Measurements from ENCODE around the gene EXT2.

Gene EXT2

GRCh38 chr11:44207292-44207691 lies 111.8 kb downstream of the EXT2 start:
- no peak for DNase-seq

- no peak for DNase-seq
These were observed 113.6 kb downstream of the EXT2 start for GRCh38 chr11:44208976-44209603.

DNA sequence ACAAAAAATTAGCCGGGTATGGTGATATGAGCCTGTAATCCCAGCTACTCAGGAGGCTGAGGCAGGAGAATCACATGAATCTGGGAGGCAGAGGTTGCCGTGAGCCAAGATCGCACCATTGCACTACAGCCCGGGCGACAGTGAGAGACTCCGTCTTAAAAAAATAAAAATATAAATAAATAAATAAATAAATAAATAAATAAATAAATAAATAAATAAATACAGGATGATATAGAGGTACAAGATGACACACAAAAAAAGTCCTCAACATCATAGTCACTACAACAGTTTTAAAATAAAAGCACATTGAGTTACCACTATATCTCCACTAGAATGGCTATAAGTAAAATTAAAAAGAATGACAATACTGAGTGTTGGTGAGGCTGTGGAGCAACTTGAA lies 116.7 kb downstream of the EXT2 start:
- no peak for DNase-seq

GRCh38 chr11:44213148-44213547 lies 117.7 kb downstream of the EXT2 start:
- DNase-seq: no peak

DNA sequence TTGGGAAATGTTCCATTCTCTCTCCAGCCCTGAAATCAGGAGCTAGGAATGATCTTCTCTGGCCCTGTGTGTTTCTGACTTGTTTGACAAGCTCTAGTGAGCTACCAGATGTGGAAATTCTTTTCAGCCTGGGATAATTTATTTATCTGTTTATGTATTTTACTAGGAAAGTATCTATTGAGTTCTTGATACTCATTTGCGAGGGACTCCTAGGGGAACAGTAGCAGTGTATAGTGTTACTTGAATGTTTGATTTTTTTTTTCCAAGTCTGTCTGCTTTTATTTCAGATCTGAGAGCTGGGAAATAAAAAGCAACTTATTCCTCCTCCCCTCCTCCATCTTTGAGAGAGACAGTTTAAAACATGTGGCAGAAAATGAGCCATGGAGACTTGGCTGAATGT lies 122.0 kb downstream of the EXT2 start:
- no peak for DNase-seq

DNA sequence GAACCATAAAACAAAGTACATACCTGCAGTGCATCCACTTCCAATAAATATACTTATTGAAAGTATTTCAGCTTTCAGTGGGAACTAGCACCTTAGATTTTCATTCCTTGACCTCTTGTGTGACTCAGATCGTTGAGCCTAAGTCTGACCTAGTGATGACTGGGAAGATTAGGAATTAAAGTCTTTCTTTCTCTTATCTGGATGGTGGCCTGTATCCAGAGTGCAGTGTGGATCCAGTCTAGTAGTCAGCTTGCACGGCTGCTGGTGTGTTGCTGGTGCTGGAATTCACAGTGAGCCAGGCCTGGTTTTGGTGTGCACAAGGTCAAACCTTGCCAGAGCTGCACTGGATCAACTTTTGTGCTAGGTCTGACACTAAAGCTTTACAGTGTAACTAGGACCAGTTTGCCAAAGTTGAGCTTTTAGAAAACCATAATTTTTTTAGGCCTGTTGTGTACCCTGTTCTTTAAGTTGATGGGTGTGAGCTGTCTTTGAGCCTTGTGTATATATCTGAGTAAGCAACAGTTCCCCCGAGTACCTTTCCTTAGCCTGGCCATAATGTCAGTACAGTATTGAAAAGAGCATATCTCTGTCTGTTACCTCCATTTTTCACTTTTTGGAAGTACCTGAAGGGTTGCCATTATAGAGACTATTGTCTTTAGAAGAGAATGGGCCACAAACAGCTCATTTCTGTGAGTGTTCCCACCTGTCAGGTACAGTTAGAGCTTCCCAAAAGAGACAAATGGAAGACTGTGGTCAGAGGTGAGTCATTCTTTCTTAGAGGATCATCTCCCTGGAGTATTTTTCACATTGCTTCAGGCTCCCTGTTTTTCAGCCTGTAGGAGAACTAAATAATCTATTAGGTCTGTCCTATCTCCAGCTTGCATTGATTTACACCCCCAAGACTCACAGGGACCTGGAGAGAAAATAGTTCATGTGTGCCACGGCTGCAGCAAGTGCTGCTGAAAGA lies 124.6 kb downstream of the EXT2 start:
- no peak for DNase-seq

GRCh38 chr11:44221456-44221855 lies 126.0 kb downstream of the EXT2 start:
- no peak for DNase-seq

GRCh38 chr11:44221992-44222391 lies 126.5 kb downstream of the EXT2 start:
- DNase-seq: no peak

DNA sequence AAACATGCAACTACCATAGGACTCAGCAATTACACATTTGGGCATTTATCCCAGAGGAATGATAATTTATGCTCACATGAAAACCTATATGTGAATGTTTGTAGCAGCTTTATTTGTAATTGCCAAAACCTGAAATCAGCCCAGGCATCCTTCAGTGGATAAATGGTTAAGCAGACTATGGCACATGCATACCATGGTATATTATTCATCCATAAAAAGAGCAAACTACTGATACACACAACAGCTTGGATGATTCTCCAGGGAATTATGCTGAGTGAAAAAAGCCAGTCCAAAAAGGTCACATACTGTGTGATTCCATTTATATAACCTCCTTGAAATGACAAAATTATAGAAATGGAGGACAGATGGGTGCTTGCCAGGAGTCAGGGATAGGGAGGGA lies 127.8 kb downstream of the EXT2 start:
- no peak for DNase-seq

DNA sequence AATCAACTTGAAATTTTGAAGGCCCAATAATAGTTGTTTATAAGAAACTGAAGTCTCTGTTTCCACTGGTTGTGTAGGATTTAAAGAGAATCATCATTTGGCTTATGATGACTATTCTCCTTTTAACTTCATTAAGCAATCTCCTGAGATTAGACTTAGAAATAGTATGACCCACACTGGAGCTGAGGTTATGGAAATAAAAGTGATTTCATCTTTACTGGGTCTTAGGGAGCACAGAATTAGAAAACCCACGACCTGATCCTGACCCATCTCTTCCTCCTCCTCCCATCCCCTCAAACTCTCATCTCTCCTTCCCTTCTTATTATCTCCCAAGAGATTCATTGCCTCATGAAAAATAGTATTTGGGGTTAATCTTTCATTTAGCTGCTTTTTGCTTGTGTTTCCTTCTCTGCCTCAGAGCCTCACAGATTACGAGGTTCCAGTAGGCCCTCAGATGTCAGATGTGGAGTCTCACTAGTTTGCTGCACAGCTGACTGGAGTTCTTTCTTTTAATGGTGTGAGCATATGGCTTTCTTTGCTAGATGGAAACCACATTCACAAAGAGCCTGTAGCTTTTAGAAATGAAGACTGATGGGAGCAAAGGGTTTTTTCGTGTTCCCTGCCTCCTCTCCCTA lies 129.5 kb downstream of the EXT2 start:
- DNase-seq: no peak

DNA sequence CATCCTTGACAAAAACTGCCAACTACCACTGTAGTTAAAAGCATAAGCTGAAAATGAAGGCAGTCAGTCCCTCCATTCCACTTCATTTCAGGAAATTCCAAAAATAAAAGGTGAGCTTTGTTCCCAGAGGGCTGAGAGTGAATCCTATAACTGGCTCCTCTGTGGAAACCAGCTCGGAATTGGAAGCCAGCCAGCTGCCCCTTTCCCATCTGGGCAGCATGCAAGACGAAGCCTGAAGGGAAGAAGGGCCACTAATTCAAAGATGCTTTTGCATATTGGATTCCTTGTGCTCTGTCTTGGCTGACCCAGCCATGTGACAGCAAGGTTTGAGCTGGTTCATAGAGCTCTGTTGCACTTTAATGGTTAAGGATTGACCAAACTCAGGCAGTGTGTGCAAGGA lies 131.0 kb downstream of the EXT2 start:
- DNase-seq: no peak

- DNase-seq: no peak
These were observed 131.5 kb downstream of the EXT2 start for GRCh38 chr11:44226945-44227344.

- no peak for DNase-seq
These were observed 132.9 kb downstream of the EXT2 start for GRCh38 chr11:44228379-44228778.

- DNase-seq: no peak
These were observed 133.6 kb downstream of the EXT2 start for GRCh38 chr11:44229098-44229497.

GRCh38 chr11:44229624-44230023 lies 134.1 kb downstream of the EXT2 start:
- DNase-seq: no peak

- DNase-seq: no peak
These were observed 140.3 kb downstream of the EXT2 start for GRCh38 chr11:44235765-44236201.

- no peak for DNase-seq
These were observed 140.8 kb downstream of the EXT2 start for GRCh38 chr11:44236296-44236695.

- no peak for DNase-seq
These were observed 141.7 kb downstream of the EXT2 start for GRCh38 chr11:44237156-44237555.

DNA sequence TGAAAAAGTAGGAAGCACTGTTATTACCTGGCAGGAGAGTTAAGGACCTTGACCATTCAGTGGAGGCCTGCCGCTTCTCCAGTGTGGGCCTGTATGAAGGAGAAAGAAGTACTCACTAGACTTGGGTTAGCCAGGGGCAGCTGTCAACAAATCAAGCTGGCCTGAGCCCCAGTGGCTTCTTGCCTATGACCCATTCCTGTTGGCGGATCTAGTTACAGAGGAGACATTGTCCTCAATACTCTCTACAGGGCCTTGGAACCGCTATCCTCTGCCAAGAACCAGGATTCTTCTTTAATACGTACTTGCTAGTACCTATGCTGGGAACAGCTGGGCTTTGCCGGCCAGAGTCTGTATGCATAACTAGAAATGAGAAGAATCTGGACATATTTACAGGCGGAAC lies 146.4 kb downstream of the EXT2 start:
- DNase-seq: no peak

GRCh38 chr11:44243086-44243485 lies 147.6 kb downstream of the EXT2 start:
- DNase-seq: no peak

DNA sequence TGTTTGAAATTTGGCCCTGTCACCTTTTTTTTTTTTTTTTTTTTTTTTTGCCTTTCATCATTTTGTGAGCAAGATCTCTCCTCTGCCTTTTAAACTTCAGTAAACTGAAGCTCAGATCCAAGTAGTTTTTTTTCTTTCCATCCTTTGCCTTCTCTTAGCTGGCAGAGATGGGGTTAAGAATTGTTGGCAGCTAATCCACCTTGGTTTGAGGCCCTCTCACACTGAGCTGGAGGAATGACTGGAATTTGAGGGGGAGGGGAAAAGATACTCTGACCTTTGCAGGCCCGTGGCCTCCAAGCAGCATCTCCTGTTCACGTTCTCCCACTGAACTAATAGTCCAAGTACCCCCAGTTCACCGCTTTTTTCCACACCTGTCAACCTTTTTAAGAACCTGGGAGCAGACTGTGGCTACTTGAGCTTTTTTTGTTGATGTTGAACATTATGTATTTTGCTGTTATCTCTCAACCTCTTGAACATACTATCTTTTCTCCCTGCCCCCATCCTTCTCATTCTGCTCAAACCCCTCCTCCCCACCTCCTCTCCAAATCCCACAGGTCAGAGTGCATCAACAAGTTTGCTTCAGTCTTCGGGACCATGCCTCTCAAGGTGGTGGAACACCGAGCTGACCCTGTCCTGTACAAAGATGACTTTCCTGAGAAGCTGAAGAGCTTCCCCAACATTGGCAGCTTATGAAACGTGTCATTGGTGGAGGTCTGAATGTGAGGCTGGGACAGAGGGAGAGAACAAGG lies 148.3 kb downstream of the EXT2 start:
- DNase-seq: no peak

- no peak for DNase-seq
These were observed 149.3 kb downstream of the EXT2 start for GRCh38 chr11:44244639-44245310.

DNA sequence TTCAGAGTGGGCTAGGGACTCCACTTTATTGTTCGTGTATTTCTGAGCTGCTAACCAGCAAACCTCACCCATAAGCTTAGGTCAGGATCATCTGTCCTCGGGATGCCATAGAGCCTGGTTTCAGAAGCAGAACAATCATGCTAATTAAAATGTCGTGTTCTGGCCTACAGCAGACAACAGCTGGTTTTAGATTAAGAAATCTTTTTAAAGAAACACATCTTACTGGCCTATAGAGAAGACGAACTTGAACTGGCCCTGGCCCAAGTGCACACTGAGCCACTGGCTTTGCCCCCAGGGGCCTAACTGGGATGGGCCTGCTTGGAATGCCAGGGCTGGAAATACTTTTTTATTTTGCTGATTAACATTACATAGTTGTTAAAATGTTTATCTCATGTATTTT lies 151.2 kb downstream of the EXT2 start:
- DNase-seq: no peak

All from NCI-H187 treated with DMSO at 0.1 percent for 48 hours (cell line).